Ishikawa (cell line): ENCODE results near the gene GPLD1.

Experiments used
- CEBPB ChIP-seq: IDR thresholded peaks from 2 replicates; pipeline ENCODE4 v1.6.1; 2012
- CREB1 ChIP-seq: IDR thresholded peaks from 2 replicates; pipeline ENCODE4 v1.6.1; 2012; ENCODE audit warnings: low read depth
- EGR1 ChIP-seq: IDR thresholded peaks from 2 replicates; pipeline ENCODE4 v1.6.1; 2012
- EP300 ChIP-seq: IDR thresholded peaks from 2 replicates; pipeline ENCODE4 v1.6.1; 2012; ENCODE audit warnings: borderline replicate concordance
- FOXM1 ChIP-seq: IDR thresholded peaks from 2 replicates; pipeline ENCODE4 v1.6.1; 2012; ENCODE audit warnings: low read depth, borderline replicate concordance
- MAX ChIP-seq: IDR thresholded peaks from 2 replicates; pipeline ENCODE4 v1.6.1; 2012
- NFIC ChIP-seq: IDR thresholded peaks from 2 replicates; pipeline ENCODE4 v1.6.1; 2012
- RAD21 ChIP-seq: IDR thresholded peaks from 2 replicates; pipeline ENCODE4 v1.6.1; 2012; ENCODE audit warnings: low read depth
- REST ChIP-seq: IDR thresholded peaks from 2 replicates; pipeline ENCODE4 v1.6.1; 2012; ENCODE audit warnings: low read depth, mild to moderate bottlenecking
- TAF1 ChIP-seq: IDR thresholded peaks from 2 replicates; pipeline ENCODE4 v1.6.1; 2012; ENCODE audit warnings: low read depth, mild to moderate bottlenecking
- TCF12 ChIP-seq: IDR thresholded peaks from 2 replicates; pipeline ENCODE4 v1.6.1; 2012; ENCODE audit warnings: low read depth
- TEAD4 ChIP-seq: IDR thresholded peaks from 2 replicates; pipeline ENCODE4 v1.6.1; 2012
- USF1 ChIP-seq: IDR thresholded peaks from 2 replicates; pipeline ENCODE4 v1.6.1; 2012
- YY1 ChIP-seq: IDR thresholded peaks from 2 replicates; pipeline ENCODE4 v1.6.1; 2012; ENCODE audit warnings: low read depth
- ZBTB7A ChIP-seq: IDR thresholded peaks from 2 replicates; pipeline ENCODE4 v1.6.1; 2012; ENCODE audit warnings: low read depth

Gene GPLD1

GRCh38 chr6:24454452-24454851, 34.9 kb downstream of the GPLD1 start:
- TF ChIP-seq YY1, result no peak
- peak; percentile 25; the same call in 1 of the 2 replicates for TF ChIP-seq NFIC

- TF ChIP-seq TEAD4, result no peak
These were observed 35.5 kb downstream of the GPLD1 start for GRCh38 chr6:24453921-24454320.

- TF ChIP-seq MAX (no peak), RAD21 (no peak), TEAD4 (no peak), NFIC (no peak), TCF12 (no peak), EGR1 (no peak), YY1 (no peak), EP300 (no peak), CREB1 (no peak), CEBPB (no peak), TAF1 (no peak), REST (no peak), ZBTB7A (no peak), USF1 (no peak), FOXM1 (no peak)
These were observed 37.6 kb downstream of the GPLD1 start for GRCh38 chr6:24451581-24452388.

- TF ChIP-seq CREB1 (no peak), CEBPB (no peak), TEAD4 (no peak), NFIC (no peak), MAX (no peak), ZBTB7A (no peak), FOXM1 (no peak), USF1 (no peak), TCF12 (no peak), YY1 (no peak), RAD21 (no peak), EGR1 (no peak), TAF1 (no peak), EP300 (no peak)
These were observed 40.4 kb downstream of the GPLD1 start for GRCh38 chr6:24448828-24449525.

- TF ChIP-seq USF1, result no peak
- no peak for TF ChIP-seq CREB1
- TF ChIP-seq EP300, result no peak
- TF ChIP-seq TCF12, result no peak
- no peak for TF ChIP-seq NFIC
- TF ChIP-seq TEAD4, result no peak
- no peak for TF ChIP-seq REST
These were observed 41.0 kb downstream of the GPLD1 start for GRCh38 chr6:24448396-24448795.

GRCh38 chr6:24446670-24447069, 42.7 kb downstream of the GPLD1 start:
- TF ChIP-seq NFIC (no peak), RAD21 (no peak), TEAD4 (no peak), TAF1 (no peak), USF1 (no peak), CEBPB (no peak), MAX (no peak), FOXM1 (no peak), YY1 (no peak), TCF12 (no peak), ZBTB7A (no peak), CREB1 (no peak), REST (no peak), EGR1 (no peak), EP300 (no peak)
